UCSD-AML1 (cell line): Measurements from ENCODE around the gene UBFD1.
"Not testable (repeated sequence)": the region's sequence is repeated elsewhere in the genome, so short reads cannot be mapped to it uniquely, and the experiment has no call there.

Source experiments
- DNase-seq: peaks from one replicate; lab custom pipeline; 2025; ENCODE audit not compliant: unreplicated experiment; lab: John Stamatoyannopoulos, UW

Gene UBFD1, protein sequence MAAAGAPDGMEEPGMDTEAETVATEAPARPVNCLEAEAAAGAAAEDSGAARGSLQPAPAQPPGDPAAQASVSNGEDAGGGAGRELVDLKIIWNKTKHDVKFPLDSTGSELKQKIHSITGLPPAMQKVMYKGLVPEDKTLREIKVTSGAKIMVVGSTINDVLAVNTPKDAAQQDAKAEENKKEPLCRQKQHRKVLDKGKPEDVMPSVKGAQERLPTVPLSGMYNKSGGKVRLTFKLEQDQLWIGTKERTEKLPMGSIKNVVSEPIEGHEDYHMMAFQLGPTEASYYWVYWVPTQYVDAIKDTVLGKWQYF

DNA sequence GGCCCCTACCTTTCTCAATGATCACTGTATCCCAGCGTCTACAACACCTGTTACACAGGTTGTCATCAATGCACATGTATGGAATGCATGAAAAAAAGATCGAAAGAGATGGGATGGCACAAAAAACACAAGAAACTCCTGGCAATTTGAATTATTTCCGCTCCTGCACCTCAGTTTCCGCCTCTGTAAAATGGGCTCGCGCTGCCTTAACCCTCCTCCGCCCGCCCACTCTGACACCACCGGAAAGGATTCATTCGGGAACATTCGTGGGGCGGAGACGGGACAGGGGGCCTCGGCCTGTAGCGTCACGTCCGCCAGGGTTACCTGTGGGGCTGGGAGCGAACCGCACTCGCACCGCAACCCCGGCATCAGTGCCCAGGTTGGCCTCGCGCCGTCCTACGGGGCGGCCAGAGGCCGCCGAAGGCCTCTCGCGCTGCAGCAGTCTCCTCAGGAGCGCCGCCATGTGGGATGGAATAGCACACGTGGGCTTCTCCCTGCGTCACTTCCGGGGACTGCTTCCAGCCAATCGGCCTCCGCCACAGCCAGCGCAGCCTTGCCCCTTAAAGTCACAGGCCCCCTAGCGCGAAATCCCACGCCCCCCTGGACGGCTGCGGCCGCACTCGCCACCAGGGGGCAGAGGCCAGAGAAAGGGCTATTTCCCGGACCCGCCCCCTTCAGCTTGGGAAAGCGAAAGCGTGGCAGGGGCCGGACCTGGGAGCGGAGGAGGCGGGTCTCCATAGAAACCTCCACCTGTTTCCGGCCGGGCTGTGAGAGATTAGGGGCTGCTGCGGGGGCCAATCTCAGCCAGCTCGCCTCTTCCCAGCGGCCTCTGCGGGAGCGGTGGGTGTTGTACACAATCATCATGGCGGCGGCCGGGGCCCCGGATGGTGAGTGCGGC, at the start of gene UBFD1, which contains the start of gene EARS2:
Gene UBFD1, plus strand, starts transcription at position 847 of the 898 bp plus-strand sequence. Its CDS starts 16 bp downstream, at position 863.
Gene EARS2, minus strand, starts transcription at position 470 of the 898 bp plus-strand sequence. Its CDS starts 7 bp downstream, at position 463.
- peak; percentile 100 for DNase-seq

DNA sequence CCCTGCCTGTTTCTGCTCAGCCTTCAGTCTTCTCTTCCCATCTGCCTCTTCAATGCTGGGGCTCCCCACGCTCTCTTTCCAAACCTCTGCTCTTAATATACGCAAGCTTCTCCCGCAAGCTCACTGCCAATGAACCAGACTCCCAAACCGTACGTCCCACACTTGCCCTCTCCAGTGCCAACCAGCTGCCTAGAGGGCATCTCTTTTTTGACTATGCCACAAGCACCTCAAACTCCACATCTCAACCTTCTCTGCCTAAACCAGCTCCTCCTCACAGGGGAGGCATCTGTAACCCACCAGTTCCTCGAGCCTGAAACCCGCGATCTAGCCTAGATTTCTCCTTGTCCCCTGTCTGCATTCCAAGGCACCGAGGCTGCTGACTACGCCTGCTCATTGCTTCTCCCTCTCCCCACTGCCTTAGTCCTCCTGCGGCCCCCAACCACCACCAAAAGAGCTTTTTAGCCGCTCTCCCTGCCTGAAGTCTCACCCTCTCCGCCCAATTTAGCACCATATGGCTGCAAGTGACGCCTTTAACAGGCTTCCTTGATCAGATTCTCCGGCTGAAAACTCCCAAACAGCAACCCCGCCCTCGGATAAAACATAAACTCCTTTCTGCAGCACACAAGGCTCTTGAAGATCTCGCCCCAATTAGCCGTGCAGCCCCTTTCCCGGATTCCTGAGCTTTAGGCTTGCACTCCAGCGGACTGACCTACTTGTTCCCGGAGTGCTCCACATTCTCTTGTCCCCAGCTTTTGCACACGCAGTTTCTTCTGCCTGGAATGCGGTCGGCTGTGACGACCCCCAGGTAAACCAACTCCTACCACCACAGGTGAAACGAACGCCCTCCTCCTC, 48.7 kb upstream of the UBFD1 start:
- DNase-seq: no peak

DNA sequence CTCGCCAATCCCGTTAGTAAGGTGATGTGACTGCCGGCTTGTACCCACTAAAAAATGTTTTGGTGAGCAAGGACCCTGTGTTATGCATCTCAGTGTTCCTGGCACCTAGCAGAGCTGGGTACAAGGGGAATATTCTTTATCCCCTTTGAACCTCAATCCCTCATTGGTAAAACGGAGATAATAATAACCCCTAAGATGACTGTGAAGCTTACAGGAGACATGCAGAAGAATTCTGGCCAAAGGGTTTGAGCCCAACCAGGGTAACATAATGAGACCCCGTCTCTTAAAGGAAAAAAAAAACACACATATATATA, 48.1 kb upstream of the UBFD1 start:
- DNase-seq: no peak

DNA sequence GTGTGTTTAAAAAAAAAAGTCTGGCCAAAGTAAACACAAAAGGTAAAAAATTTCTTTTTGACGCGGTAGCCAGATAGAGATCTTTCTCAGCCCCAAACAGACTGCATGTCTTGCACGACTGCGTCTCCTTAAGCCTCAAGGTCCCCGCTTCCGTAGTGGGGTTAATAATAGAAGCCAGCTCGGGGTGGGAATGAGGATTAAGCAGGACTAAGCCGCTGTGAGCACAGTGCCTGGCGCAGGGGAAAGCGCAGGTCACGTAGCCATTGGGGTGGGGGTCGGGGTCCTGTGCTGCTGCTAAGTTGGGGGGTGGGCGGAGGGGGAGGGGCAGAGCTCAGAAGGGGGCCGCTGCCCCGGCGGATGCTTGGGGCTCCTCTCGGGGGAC, 47.8 kb upstream of the UBFD1 start:
- DNase-seq: peak; percentile 47

DNA sequence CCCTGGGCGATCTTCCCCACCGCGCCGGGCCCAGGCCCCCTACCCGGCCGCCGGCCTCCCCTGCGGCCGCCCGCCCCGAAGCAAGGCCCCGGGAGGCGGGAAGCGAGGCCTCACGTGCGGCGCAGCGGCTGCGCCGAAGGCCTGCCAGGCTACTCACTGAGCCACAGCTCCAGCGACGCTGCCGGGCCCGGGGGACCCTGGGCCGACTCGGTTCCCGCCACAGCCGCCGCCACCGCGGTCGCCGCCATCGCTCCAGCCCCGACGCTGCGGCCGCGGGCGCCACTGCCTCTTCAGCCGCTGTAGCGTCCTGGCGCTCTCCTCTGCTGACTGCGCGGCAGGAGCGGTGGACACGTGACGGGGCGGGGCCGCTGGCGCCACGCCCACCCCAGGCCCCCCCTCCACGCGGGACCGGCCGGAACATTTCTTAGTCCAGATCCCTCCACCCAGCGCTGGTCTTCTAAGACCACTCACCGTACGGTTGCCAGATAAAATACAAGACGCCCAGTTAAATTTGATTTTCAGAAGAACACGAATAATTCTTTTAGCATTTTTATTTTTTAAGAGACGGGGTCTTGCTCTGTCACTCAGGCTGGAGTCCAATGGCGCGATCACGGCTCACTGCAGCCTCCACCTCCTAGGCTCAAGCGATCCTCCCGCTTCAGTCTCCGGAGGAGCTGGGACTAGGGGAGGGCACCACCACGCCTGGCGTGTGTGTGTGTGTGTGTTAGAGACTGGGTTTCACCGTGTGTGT, 47.2 kb upstream of the UBFD1 start, which contains the start of gene GGA2:
Gene GGA2, minus strand, starts transcription at position 331 of the 751 bp plus-strand sequence. Its CDS starts 83 bp downstream, at position 248.
- DNase-seq: peak; percentile 87

DNA sequence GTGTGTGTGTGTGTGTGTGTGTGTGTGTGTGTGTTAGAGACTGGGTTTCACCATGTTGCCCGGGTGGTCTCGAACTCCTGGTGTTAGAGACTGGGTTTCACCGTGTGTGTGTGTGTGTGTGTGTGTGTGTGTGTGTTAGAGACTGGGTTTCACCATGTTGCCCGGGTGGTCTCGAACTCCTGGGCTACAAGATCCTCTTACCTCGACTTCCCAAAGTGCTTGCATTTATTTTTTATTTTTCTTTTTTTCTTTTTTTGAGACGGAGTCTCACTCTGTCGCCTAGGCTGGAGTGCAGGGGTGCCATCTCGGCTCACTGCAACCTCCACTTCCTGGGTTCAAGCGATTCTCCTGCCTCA, 46.6 kb upstream of the UBFD1 start:
- not testable (repeated sequence) for DNase-seq

DNA sequence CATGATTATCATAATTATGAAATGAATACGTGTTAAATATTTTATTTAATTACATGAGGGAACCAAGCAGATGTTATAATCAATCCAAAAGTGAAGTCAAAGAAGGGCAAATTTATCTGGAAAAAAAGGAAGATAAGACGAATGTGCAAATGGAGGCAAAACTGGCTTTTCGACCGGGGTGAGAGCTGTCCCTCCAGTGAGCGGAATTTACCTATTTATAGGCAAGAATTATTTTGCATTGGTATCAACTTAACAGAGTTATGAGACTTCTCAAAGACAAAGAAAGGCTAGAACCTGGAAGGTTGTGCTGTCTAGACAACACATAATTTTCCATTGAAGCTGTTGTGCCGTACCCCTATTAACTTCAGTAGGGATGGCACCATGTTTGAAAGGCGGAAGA, 45.8 kb upstream of the UBFD1 start:
- DNase-seq: no peak

DNA sequence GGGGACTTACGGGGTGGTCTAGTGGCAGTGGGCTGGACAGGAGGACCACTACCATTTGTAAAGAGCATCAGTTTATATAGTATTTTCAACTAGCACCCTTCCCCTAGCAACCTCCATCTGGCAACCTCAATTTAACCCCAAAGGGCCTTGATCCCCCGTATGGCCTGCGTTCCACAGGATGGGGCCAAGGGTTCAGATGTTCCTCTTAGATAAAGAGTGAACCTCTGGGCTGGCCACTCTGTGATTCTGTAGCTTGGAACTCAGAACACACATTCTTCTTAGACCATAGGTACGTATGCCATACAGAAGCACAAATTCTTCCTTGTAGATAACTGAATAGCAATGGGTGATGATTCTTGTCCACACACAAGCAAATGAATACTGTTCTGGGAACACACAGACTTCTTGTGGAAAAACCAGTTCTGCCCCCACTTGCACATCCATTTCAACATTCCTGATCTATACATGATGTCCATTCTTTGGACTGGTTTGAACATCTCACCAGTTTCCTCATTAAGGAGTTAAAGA, 45.3 kb upstream of the UBFD1 start:
- DNase-seq: no peak

DNA sequence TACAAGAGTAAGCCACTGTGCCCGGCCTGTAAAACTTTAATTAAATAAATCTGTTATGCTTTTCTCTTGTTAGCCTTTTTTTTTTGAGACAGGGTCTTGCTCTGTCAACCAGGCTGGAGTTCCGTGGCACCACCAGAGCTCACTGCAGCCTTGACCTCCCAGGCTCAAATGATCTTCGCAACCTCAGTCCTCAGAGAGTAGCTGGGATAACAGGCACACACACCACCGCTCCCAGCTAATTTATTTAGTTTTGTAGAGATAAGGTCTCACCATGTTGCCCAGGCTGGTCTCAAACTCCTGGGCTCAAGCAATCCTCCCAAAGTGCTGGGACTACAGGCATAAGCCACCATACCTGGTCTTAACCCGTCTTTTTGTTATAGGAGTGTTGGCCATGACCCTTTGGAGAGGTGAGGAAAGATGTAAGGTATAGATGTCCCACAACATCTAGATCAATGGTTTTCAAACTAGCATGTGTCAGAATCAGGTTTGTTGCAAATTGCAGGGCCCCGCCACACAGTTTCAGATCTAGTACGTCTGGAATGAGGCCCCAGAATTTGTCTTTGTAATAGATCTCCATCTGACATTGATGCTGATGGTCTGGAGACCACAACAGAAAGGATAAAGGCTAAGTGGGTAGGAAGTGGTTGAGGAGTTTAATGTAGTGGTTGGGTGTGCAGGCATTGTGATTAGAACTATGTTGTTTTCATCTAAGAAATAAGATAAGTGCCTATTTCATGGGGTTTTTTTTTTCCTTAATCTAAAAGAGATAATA, 43.0 kb upstream of the UBFD1 start:
- no peak for DNase-seq

DNA sequence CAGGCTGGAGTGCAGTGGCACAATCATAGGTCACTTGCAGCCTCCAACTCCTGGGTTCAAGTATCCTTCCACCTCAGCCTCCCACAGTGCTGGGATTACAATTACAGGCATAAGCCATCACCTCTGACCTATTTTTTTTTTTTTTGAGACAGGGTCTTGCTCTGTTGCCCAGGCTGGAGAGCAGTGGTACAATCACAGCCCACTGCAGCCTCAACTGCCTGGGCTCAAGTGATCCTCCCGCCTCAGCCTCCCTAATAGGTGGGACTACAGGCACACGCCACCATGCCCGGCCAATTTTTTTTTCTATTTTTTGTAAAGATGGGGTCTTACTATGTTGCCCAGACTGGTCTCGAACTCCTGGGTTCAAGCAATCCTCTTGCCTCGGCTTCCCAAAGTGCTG, 41.6 kb upstream of the UBFD1 start:
- no peak for DNase-seq

DNA sequence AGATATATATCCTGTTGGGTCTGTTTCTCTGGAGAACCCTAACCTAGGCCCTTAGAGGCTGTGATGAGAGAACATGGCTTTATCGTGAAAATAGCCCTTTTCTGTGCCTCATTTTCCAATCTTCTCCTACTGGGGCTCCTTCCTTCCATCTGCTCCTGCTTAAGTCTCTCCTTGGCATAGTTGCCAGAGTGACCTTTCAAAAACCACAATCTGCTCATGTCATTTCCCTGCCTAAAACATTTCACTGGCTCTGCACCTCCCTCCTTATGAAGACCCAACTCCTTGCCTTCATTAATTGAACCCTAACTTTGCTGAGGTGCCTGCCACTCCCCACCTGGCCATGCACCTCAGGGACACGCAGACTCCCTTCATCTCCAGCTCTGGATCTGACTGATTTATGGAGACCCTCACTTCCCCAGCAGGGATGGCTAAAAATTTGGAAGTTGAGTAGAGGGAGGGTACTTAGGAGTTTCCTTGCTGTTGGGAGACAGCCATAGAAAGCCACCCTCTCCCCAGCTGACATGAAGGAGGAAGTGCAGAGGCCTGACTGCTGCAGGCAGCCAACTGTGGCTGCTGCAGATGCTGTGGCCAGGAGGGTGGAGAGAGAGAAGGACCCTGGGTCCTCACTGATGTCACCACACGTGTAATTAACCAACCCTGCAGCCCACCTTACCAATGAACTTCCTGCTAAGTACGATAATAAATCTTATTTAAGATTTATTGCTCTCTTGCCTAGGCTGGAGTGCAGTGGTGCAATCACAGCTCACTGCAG, 41.0 kb upstream of the UBFD1 start:
- DNase-seq: no peak

DNA sequence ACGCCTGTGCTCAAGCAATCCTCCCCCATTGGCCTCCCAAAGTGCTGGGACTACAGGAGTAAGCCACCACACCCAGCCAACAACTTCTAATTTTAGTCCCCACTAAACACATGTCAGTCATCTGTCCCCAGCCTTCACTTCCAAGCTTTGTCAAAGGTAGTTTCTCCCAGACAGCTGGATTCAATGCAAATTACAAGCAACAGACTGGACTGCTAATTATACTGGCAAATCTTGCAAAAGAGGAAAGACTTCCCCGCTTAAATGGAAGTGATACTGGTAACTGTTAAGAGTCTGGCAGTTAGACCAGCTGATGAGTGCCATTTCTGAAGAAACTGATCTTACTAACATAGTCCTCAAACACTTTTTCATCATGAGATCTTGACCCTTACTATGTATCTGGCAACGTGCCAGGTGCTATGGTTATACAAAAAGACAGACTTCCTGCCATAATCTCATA, 39.1 kb upstream of the UBFD1 start:
- no peak for DNase-seq

DNA sequence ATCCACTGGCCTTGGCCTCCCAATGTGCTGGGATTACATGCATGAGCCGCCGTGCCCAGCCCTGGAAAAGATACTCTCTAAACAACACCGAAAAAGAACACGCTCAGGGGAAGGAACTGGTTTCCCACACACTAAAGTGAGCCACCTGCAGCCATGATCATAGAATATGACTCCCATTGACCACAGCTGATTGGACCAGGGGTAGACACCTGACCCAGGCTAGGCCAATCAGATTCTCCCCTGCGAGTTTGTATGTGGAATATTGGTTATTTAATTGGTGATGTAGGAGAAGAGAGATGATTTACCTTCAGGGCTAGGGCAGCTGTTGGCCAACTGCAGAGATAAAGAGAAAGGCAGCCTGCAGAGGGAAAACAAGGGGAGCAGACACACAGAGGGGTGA, 38.2 kb upstream of the UBFD1 start:
- no peak for DNase-seq

DNA sequence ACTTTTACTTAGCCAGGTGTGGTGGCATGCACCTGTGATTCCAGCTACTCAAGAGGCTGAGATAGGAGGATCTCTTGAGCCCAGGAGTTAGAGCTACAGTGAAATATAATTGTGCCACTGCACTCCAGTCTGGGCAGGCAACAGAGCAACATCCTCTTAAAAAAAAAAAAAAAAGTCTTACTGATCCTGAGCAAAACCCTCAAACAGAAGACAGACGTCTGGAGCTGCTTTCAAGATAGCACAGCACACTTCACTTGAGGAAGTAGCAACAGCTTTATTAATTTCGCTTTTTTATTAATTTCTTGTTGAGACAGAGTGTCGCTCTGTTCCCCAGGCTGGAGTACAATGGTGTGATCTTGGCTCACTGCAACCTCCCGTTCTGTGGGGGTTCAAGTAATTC, 37.0 kb upstream of the UBFD1 start:
- DNase-seq: no peak

DNA sequence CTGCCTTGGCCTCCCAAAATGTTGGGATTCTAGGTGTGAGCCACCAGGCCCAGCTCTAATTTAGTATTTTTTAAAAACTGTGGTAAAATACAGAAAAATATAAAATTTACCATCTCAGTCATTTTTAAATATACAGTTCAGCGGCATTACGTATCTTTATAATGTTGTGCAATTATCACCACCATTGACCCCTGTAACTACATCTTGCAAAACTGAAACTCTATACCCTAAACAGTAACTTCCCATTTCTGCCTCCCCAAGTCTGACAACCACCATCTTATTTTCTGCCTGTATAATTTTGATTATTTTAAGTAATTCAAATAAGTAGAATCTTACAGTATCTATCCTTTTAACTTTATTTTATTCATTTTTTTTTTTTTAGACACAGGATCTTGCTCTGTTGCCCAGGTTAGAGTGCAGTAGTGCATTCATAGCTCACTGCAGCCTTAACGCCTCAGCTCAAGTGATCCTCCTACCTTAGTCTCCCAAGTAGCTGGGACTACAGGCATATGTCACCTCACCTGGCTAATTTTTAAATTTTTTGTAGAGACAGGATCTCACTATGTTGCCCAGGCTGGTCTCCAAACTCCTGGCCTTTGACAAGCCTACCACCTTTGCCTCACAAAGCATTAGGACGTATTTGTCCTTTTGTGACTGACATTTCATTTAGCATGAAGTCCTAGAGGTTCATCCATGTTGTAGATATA, 36.3 kb upstream of the UBFD1 start:
- no peak for DNase-seq

DNA sequence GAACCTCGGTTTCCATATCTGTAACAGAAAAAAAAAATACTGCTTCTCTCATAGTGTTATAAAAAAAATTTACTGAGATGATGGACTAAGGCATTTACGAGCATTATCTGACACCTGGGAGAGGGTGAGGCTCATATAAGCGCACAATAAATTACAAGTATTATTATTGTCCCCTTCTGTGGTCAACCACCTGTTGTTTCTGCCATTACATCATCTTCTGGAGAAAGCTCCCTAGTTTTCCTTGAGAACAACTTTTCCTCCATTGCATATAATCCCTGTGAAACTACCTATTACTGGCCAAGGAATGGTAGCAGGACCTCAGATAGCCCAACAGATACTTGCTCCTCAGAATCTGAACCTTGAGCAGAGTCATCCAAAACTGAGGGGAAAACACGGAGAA, 35.6 kb upstream of the UBFD1 start:
- no peak for DNase-seq

DNA sequence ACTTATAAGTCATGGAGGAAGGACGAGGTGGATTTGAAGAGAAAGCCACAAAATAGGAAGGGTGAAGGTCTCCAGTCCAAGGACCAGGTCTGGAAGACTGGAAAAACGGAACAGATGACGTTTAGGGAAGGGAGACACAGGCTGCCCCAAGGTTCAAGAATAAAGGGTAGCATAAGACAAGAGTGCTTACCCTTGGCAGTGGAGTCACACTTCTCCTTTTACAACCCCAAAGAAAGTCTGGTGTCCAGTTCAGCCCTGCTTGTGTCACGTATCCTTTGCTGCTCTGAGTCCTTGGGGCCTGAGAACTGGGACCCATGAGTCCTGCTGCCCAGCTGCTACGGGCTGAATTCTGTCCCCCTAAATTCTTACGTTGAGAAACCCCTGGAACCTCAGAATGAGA, 34.2 kb upstream of the UBFD1 start:
- DNase-seq: no peak

DNA sequence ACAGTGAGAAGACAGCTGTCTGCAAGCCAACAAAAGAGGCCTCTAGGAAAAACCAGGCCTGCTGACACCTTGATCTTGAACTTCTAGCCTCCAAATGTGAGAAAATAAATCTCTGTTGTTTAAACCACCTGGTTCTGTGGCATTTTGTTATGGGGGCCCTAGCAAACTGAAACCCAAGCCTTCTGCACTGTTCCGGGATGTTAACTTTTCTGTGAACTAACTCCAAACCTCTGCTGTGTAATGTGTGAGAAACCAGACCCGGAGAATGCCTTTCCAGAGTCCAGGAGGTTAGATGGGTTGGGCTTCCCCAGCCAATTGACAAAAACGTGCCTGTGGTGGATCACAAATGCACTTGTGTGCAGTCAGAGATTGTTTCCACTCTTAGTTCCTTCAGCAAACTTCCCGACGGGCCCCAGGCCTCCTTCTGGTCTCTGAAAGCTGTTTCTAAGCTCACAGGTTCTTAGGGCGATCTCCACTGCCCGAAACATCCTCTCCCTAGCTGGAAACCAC, 33.6 kb upstream of the UBFD1 start:
- no peak for DNase-seq
